HEK293 (cell line): Measurements from ENCODE around the gene KAT7.

Source experiments
- EGR2 ChIP-seq: fragments of 450-650 bp; formaldehyde crosslinking; IDR thresholded peaks from 2 replicates; pipeline ENCODE4 v1.5.1; 2016; ENCODE audit warnings: low read depth, missing biosample characterization, missing genetic modification characterization
- INSM2 ChIP-seq: fragments of 450-650 bp; formaldehyde crosslinking; IDR thresholded peaks from 2 replicates; pipeline ENCODE4 v1.5.1; 2016; ENCODE audit warnings: missing biosample characterization, missing genetic modification characterization
- KLF17 ChIP-seq: fragments of 450-650 bp; formaldehyde crosslinking; IDR thresholded peaks from 2 replicates; pipeline ENCODE4 v1.5.1; 2016; ENCODE audit warnings: missing biosample characterization, missing genetic modification characterization
- KLF8 ChIP-seq: fragments of 450-650 bp; formaldehyde crosslinking; IDR thresholded peaks from 2 replicates; pipeline ENCODE4 v1.5.1; 2016; ENCODE audit warnings: missing biosample characterization, missing genetic modification characterization
- OSR2 ChIP-seq: fragments of 450-650 bp; formaldehyde crosslinking; IDR thresholded peaks from 2 replicates; pipeline ENCODE4 v1.5.1; 2016; ENCODE audit warnings: missing biosample characterization, missing genetic modification characterization
- SCRT2 ChIP-seq: fragments of 450-650 bp; formaldehyde crosslinking; IDR thresholded peaks from 2 replicates; pipeline ENCODE4 v1.5.1; 2016; ENCODE audit warnings: missing biosample characterization, missing genetic modification characterization
- SP7 ChIP-seq: fragments of 450-650 bp; formaldehyde crosslinking; IDR thresholded peaks from 2 replicates; pipeline ENCODE4 v1.5.1; 2016; ENCODE audit warnings: missing biosample characterization, missing genetic modification characterization
- TRIM28 ChIP-seq: IDR thresholded peaks from 2 replicates; pipeline ENCODE4 v1.6.1; 2011; ENCODE audit warnings: low read length, control low read depth, borderline replicate concordance
- ZBTB21 ChIP-seq: fragments of 450-650 bp; formaldehyde crosslinking; IDR thresholded peaks from 2 replicates; pipeline ENCODE4 v1.5.1; 2017; ENCODE audit warnings: missing biosample characterization, missing genetic modification characterization
- ZBTB6 ChIP-seq: fragments of 450-650 bp; formaldehyde crosslinking; IDR thresholded peaks from 2 replicates; pipeline ENCODE4 v1.5.1; 2017; ENCODE audit warnings: missing biosample characterization, missing genetic modification characterization
- ZFP69B ChIP-seq: fragments of 450-650 bp; formaldehyde crosslinking; IDR thresholded peaks from 2 replicates; pipeline ENCODE4 v1.5.1; 2016; ENCODE audit warnings: missing biosample characterization, missing genetic modification characterization
- ZNF114 ChIP-seq: fragments of 450-650 bp; formaldehyde crosslinking; IDR thresholded peaks from 2 replicates; pipeline ENCODE4 v1.5.0; 2017; ENCODE audit warnings: missing biosample characterization, missing genetic modification characterization
- ZNF138 ChIP-seq: fragments of 450-650 bp; formaldehyde crosslinking; IDR thresholded peaks from 2 replicates; pipeline ENCODE4 v1.5.1; 2016; ENCODE audit warnings: missing biosample characterization, missing genetic modification characterization, borderline replicate concordance
- ZNF148 ChIP-seq: fragments of 450-650 bp; formaldehyde crosslinking; IDR thresholded peaks from 2 replicates; pipeline ENCODE4 v1.5.0; 2017; ENCODE audit warnings: missing biosample characterization, missing genetic modification characterization, borderline replicate concordance
- ZNF174 ChIP-seq: fragments of 450-650 bp; formaldehyde crosslinking; IDR thresholded peaks from 2 replicates; pipeline ENCODE4 v1.5.0; 2017; ENCODE audit warnings: missing biosample characterization, mild to moderate bottlenecking, missing genetic modification characterization
- ZNF19 ChIP-seq: fragments of 450-650 bp; formaldehyde crosslinking; IDR thresholded peaks from 2 replicates; pipeline ENCODE4; 2016; ENCODE audit warnings: missing biosample characterization, missing genetic modification characterization, low read depth
- ZNF248 ChIP-seq: fragments of 450-650 bp; formaldehyde crosslinking; IDR thresholded peaks from 2 replicates; pipeline ENCODE4 v1.5.1; 2017; ENCODE audit warnings: missing biosample characterization, missing genetic modification characterization
- ZNF350 ChIP-seq: fragments of 450-650 bp; formaldehyde crosslinking; IDR thresholded peaks from 2 replicates; pipeline ENCODE4 v1.5.0; 2017; ENCODE audit warnings: missing biosample characterization, mild to moderate bottlenecking, missing genetic modification characterization
- ZNF416 ChIP-seq: fragments of 450-650 bp; formaldehyde crosslinking; IDR thresholded peaks from 2 replicates; pipeline ENCODE4 v1.5.1; 2016; ENCODE audit warnings: missing biosample characterization, missing genetic modification characterization
- ZNF423 ChIP-seq: fragments of 450-650 bp; formaldehyde crosslinking; IDR thresholded peaks from 2 replicates; pipeline ENCODE4 v1.5.1; 2016; ENCODE audit warnings: missing biosample characterization, missing genetic modification characterization
- ZNF501 ChIP-seq: fragments of 450-650 bp; formaldehyde crosslinking; IDR thresholded peaks from 2 replicates; pipeline ENCODE4 v1.5.1; 2016; ENCODE audit warnings: missing biosample characterization, missing genetic modification characterization
- ZNF585B ChIP-seq: fragments of 450-650 bp; formaldehyde crosslinking; IDR thresholded peaks from 2 replicates; pipeline ENCODE4 v1.5.1; 2016; ENCODE audit warnings: missing biosample characterization, missing genetic modification characterization
- ZNF596 ChIP-seq: fragments of 450-650 bp; IDR thresholded peaks from 2 replicates; pipeline ENCODE4 v1.5.0; 2018; ENCODE audit warnings: missing biosample characterization, mild to moderate bottlenecking, missing genetic modification characterization, moderate library complexity
- ZNF621 ChIP-seq: fragments of 450-650 bp; formaldehyde crosslinking; IDR thresholded peaks from 2 replicates; pipeline ENCODE4 v1.5.1; 2017; ENCODE audit warnings: missing biosample characterization, missing genetic modification characterization
- ZNF660 ChIP-seq: fragments of 450-650 bp; IDR thresholded peaks from 2 replicates; pipeline ENCODE4 v1.5.1; 2018; ENCODE audit warnings: missing biosample characterization, mild to moderate bottlenecking, missing genetic modification characterization
- ZNF768 ChIP-seq: fragments of 450-650 bp; formaldehyde crosslinking; IDR thresholded peaks from 2 replicates; pipeline ENCODE4 v1.5.1; 2018; ENCODE audit warnings: missing biosample characterization, mild to moderate bottlenecking, missing genetic modification characterization
- ZNF843 ChIP-seq: fragments of 450-650 bp; formaldehyde crosslinking; IDR thresholded peaks from 2 replicates; pipeline ENCODE4 v1.5.1; 2016; ENCODE audit warnings: missing biosample characterization, missing genetic modification characterization
- ZSCAN23 ChIP-seq: fragments of 450-650 bp; formaldehyde crosslinking; IDR thresholded peaks from 2 replicates; pipeline ENCODE4 v1.5.1; 2016; ENCODE audit warnings: missing biosample characterization, missing genetic modification characterization
- TF ChIP-seq, protein P1 (sequence below): fragments of 450-650 bp; formaldehyde crosslinking; IDR thresholded peaks from 2 replicates; pipeline ENCODE4 v1.5.1; 2017; ENCODE audit warnings: missing biosample characterization, missing genetic modification characterization
- TF ChIP-seq, protein P2 (sequence below): fragments of 450-650 bp; formaldehyde crosslinking; IDR thresholded peaks from 2 replicates; pipeline ENCODE4 v1.5.1; 2016; ENCODE audit warnings: missing biosample characterization, missing genetic modification characterization

KAT7 gene

GRCh38 chr17:49851387-49852291 is 63.2 kb downstream of the KAT7 start (continued):
- TF ChIP-seq SCRT2 (peak; percentile 40; the same call in 1 of the 2 replicates), TRIM28 (no peak), ZNF174 (tag by site-specific recombination) (no peak), ZFP69B (tag by site-specific recombination) (peak; percentile 33; the same call in 1 of the 2 replicates), ZNF148 (tag by site-specific recombination) (no peak), ZNF501 (0 out of 2 replicates have a peak, but pooled peaks have one; percentile 47), KLF8 (tag by site-specific recombination) (peak; percentile 41; the same call in 1 of the 2 replicates), EGR2 (tag by site-specific recombination) (peak; percentile 71), ZNF416 (tag by site-specific recombination) (no peak), ZNF596 (tag by site-specific recombination) (no peak), ZNF138 (tag by site-specific recombination) (no peak), ZNF585B (tag by site-specific recombination) (no peak), ZSCAN23 (tag by site-specific recombination) (no peak), ZNF248 (tag by site-specific recombination) (no peak), ZNF423 (tag by site-specific recombination) (peak; percentile 90), ZBTB21 (tag by site-specific recombination) (0 out of 2 replicates have a peak, but pooled peaks have one; percentile 15), INSM2 (no peak), ZNF660 (tag by site-specific recombination) (peak; percentile 62; the same call in 1 of the 2 replicates), ZNF19 (tag by site-specific recombination) (no peak), ZBTB6 (tag by site-specific recombination) (no peak; the same call in 1 of the 2 replicates), KLF17 (tag by site-specific recombination) (no peak; the same call in 1 of the 2 replicates), ZNF843 (no peak), ZNF350 (tag by site-specific recombination) (no peak), OSR2 (tag by site-specific recombination) (no peak), ZNF768 (tag by site-specific recombination) (peak; percentile 91; the same call in 1 of the 2 replicates), ZNF621 (tag by site-specific recombination) (no peak), ZNF114 (no peak), SP7 (tag by site-specific recombination) (peak; percentile 76)
- TF ChIP-seq, protein P1, sequence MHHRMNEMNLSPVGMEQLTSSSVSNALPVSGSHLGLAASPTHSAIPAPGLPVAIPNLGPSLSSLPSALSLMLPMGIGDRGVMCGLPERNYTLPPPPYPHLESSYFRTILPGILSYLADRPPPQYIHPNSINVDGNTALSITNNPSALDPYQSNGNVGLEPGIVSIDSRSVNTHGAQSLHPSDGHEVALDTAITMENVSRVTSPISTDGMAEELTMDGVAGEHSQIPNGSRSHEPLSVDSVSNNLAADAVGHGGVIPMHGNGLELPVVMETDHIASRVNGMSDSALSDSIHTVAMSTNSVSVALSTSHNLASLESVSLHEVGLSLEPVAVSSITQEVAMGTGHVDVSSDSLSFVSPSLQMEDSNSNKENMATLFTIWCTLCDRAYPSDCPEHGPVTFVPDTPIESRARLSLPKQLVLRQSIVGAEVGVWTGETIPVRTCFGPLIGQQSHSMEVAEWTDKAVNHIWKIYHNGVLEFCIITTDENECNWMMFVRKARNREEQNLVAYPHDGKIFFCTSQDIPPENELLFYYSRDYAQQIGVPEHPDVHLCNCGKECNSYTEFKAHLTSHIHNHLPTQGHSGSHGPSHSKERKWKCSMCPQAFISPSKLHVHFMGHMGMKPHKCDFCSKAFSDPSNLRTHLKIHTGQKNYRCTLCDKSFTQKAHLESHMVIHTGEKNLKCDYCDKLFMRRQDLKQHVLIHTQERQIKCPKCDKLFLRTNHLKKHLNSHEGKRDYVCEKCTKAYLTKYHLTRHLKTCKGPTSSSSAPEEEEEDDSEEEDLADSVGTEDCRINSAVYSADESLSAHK = peak; percentile 40
- TF ChIP-seq, protein P2, sequence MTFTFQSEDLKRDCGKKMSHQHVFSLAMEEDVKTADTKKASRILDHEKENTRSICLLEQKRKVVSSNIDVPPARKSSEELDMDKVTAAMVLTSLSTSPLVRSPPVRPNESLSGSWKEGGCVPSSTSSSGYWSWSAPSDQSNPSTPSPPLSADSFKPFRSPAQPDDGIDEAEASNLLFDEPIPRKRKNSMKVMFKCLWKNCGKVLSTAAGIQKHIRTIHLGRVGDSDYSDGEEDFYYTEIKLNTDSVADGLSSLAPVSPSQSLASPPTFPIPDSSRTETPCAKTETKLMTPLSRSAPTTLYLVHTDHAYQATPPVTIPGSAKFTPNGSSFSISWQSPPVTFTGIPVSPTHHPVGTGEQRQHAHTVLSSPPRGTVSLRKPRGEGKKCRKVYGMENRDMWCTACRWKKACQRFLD = no peak
